Glomerular visceral epithelial cell (primary cell): ENCODE measurements around the gene CSMD2.

Source experiments
- DNase-seq: peaks from one replicate; pipeline ENCODE4 v3.0.0-alpha.2; 2016; ENCODE audit errors: extremely low spot score

Gene CSMD2

GRCh38 chr1:33753087-33753856, 411.8 kb downstream of the CSMD2 start:
- DNase-seq, result no peak

- no peak for DNase-seq
Observed at GRCh38 chr1:33745942-33746341, 419.1 kb downstream of the CSMD2 start.

GRCh38 chr1:33743221-33743998, 421.6 kb downstream of the CSMD2 start:
- DNase-seq, result no peak

GRCh38 chr1:33742663-33743062, 422.4 kb downstream of the CSMD2 start:
- no peak for DNase-seq

- DNase-seq, result no peak
Observed at GRCh38 chr1:33741749-33742148, 423.3 kb downstream of the CSMD2 start.

- DNase-seq, result no peak
Observed at GRCh38 chr1:33740040-33740744, 424.8 kb downstream of the CSMD2 start.

- no peak for DNase-seq
Observed at GRCh38 chr1:33738976-33739375, 426.1 kb downstream of the CSMD2 start.

- DNase-seq, result no peak
Observed at GRCh38 chr1:33738536-33738935, 426.5 kb downstream of the CSMD2 start.

GRCh38 chr1:33736496-33736895, 428.5 kb downstream of the CSMD2 start:
- DNase-seq, result no peak

GRCh38 chr1:33735624-33736023, 429.4 kb downstream of the CSMD2 start:
- DNase-seq, result no peak

- DNase-seq, result no peak
Observed at GRCh38 chr1:33727310-33727709, 437.7 kb downstream of the CSMD2 start.

GRCh38 chr1:33726274-33726804, 438.7 kb downstream of the CSMD2 start:
- DNase-seq, result no peak

- no peak for DNase-seq
Observed at GRCh38 chr1:33725556-33726160, 439.4 kb downstream of the CSMD2 start.

GRCh38 chr1:33725037-33725436, 440.0 kb downstream of the CSMD2 start:
- no peak for DNase-seq

- no peak for DNase-seq
Observed at GRCh38 chr1:33724348-33724747, 440.7 kb downstream of the CSMD2 start.

GRCh38 chr1:33723251-33723650, 441.8 kb downstream of the CSMD2 start:
- no peak for DNase-seq

GRCh38 chr1:33721301-33721815, 443.7 kb downstream of the CSMD2 start:
- DNase-seq, result no peak

GRCh38 chr1:33719771-33720670, 445.0 kb downstream of the CSMD2 start:
- no peak for DNase-seq

GRCh38 chr1:33719326-33719725, 445.7 kb downstream of the CSMD2 start:
- DNase-seq, result no peak

- no peak for DNase-seq
Observed at GRCh38 chr1:33718186-33718585, 446.8 kb downstream of the CSMD2 start.
